ENCODE measurements around the gene RAB27B.

- TF ChIP-seq CTCF (IDR thresholded peaks at IDR 0.05 in 8 of 11, conservative IDR thresholded peaks at IDR 0.05 in 3 of 11): no peak
- TF ChIP-seq POLR2A (IDR thresholded peaks at IDR 0.05): no peak
- no peak for TF ChIP-seq POLR2AphosphoS5 (IDR thresholded peaks at IDR 0.05)
These were observed 81.3 kb downstream of the RAB27B start for GRCh38 chr18:54909538-54909937.
